GM12865 (cell line): ENCODE measurements around the gene GABRB1.

Experiments
- DNase-seq: peaks from one replicate; pipeline ENCODE4 v3.0.0; 2010; ENCODE audit warnings: low read depth
- H3K4me3 ChIP-seq: 2 replicates; pipeline ENCODE4 v1.5.1; 2011; ENCODE audit warnings: mild to moderate bottlenecking, low read depth, low read length, control low read depth
- CTCF ChIP-seq: IDR thresholded peaks from 2 replicates; pipeline ENCODE4 v1.5.1; 2011; ENCODE audit warnings: low read length, control low read depth, low read depth, inconsistent platforms; ENCODE audit not compliant: insufficient read depth; ENCODE audit errors: missing control alignments

GABRB1 gene

GRCh38 chr4:47442980-47443379 lies 411.6 kb downstream of the GABRB1 start:
- no peak for TF ChIP-seq CTCF
- H3K4me3 ChIP-seq, result no peak overlapping the region
- DNase-seq, result peak; percentile 43

DNA sequence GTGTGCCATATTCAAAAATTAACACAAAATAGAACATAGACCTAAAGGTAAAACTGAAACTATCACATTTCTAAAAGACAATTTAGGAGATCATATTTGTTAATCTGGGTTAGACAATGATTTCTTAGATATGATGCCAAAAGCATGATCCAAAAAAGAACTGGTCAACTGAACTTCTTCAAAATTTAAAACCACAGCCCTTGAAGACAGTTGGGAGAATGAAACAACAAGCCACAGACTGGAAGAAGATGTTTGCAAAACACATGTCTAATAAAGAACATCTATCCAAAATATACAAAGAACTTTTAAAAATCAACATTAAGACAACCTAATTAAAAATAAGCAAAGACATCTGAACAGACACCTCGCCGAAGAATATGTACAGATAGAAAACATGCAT lies 412.7 kb downstream of the GABRB1 start:
- H3K4me3 ChIP-seq, result no peak overlapping the region
- no peak for TF ChIP-seq CTCF
- no peak for DNase-seq

DNA sequence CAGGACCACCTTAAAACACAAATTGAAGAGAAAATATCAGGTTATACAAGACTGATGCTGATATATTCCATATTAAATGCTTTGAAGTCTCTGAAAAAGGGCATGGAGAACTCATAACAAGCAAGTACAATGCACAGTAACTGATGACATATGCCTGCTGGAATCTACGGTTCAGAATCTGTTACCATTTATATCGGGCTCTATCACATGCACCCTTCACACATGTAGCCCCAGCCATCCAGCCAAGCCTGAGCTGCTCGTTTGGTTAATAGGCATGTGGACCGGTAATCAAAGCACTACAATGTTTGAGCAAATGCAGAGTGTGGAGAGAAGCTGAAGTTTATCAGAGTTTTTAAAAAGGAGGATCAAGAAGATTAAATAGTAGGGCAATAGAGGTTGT lies 420.3 kb downstream of the GABRB1 start:
- TF ChIP-seq CTCF, result no peak
- no peak overlapping the region for H3K4me3 ChIP-seq
- DNase-seq, result no peak

DNA sequence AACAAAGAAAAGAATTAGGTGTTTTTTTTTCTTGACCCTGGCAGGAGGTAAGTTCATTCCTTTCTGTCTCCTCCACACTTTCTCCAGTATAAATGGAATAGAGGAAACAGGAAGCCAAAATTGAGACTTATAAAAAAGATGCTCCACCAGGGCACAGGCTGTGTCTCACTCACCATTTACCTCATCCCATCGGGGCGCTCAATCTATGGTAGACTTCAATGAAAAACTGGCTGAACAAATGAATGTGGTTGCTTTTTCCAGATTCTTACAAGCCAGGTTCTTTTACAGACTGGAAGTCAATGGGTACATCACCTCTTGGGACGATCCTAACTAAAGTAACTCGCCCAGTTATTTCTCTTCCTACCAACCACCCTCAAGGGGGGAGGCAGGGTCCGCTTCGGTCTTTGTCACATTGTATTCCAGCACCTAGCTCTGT lies 431.4 kb downstream of the GABRB1 start:
- no peak for TF ChIP-seq CTCF
- H3K4me3 ChIP-seq, result peak overlapping the region; percentile 64
- DNase-seq, result peak; percentile 16

GRCh38 chr4:47463235-47463956 lies 432.0 kb downstream of the GABRB1 start, which contains the start of gene COMMD8:
COMMD8 (minus strand) TSS chr4:47463702; CDS start chr4:47463651, 51 bp downstream.
- DNase-seq, result peak; percentile 98
- no peak for TF ChIP-seq CTCF
- peak within 1 kb of the TSS; percentile 64 for H3K4me3 ChIP-seq

DNA sequence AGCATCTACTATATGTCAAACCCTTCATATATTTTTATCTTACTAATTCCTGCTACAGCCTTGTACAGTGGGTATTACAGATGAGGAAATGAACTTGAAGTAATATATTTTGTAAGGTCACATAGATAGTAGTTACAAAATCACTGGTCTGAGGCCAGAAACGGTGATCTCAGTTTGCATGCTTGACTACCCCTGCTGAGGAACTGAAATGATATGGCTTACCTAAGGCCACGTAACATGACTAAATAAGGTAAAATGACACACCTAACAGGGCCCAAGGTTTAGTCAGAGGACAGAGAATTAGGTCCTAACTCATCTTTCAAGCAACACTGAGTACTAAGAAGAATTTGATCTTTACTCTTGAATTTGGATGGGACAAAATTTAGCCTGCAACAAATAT lies 433.6 kb downstream of the GABRB1 start:
- DNase-seq, result peak; percentile 69

More for the DNA sequence above, 433.6 kb downstream of the GABRB1 start:
- H3K4me3 ChIP-seq, result no peak overlapping the region
- TF ChIP-seq CTCF, result no peak
